VCaP (cell line): Measurements from ENCODE around the gene VWA3B.

ENCODE experiments used
- H3K27ac ChIP-seq: fragments of 450-650 bp; 2 replicates; pipeline ENCODE4 v1.5.1; 2017
- CTCF ChIP-seq: fragments of 450-650 bp; conservative IDR thresholded peaks from 2 replicates; pipeline ENCODE4 v1.5.1; 2017; ENCODE audit warnings: mild to moderate bottlenecking, moderate library complexity

Gene VWA3B

GRCh38 chr2:98153481-98153880 is 66.5 kb downstream of the VWA3B start:
- no peak overlapping the region for H3K27ac ChIP-seq
- TF ChIP-seq CTCF = no peak

- TF ChIP-seq CTCF = no peak
- no peak overlapping the region for H3K27ac ChIP-seq
Observed at GRCh38 chr2:98155291-98155690, 68.3 kb downstream of the VWA3B start.

- no peak for TF ChIP-seq CTCF
- no peak overlapping the region for H3K27ac ChIP-seq
Observed at GRCh38 chr2:98155716-98156115, 68.7 kb downstream of the VWA3B start.

- no peak for TF ChIP-seq CTCF
- H3K27ac ChIP-seq = no peak overlapping the region
Observed at GRCh38 chr2:98156304-98156703, 69.3 kb downstream of the VWA3B start.

GRCh38 chr2:98157557-98157956 is 70.6 kb downstream of the VWA3B start:
- H3K27ac ChIP-seq = no peak overlapping the region
- TF ChIP-seq CTCF = no peak

GRCh38 chr2:98158305-98158704 is 71.3 kb downstream of the VWA3B start:
- TF ChIP-seq CTCF = no peak
- no peak overlapping the region for H3K27ac ChIP-seq

- no peak for TF ChIP-seq CTCF
- H3K27ac ChIP-seq = no peak overlapping the region
Observed at GRCh38 chr2:98160554-98160953, 73.6 kb downstream of the VWA3B start.

GRCh38 chr2:98161186-98161585 is 74.2 kb downstream of the VWA3B start:
- TF ChIP-seq CTCF = no peak
- no peak overlapping the region for H3K27ac ChIP-seq
